Right atrium auricular region (tissue), 2 donors: Measurements from ENCODE around the gene ART1. TPM values are rescaled to one million over a fixed set of nuclear protein-coding genes. Genes with fewer than 3 reads are reported as not detected.

Experiments
- DNase-seq: peaks from one replicate; pipeline ENCODE4 v3.0.0-alpha.2; 2019; ENCODE audit warnings: low spot score
- H3K27ac ChIP-seq, 2 donors: fragments of 200-600 bp; sonication (generic); 1 replicate in 1 of 2; 2 replicates in 1 of 2; pipeline ENCODE4 v1.5.1; 2016 to 2019
- H3K27me3 ChIP-seq, 2 donors: fragments of 200-600 bp; sonication (generic); one replicate each; pipeline versions ENCODE4 v1.5.1 to v1.6.0; 2017 to 2019
- H3K36me3 ChIP-seq: fragments of 200-600 bp; sonication (generic); one replicate; pipeline ENCODE4 v1.5.1; 2016
- H3K4me1 ChIP-seq, 2 donors: fragments of 200-600 bp; sonication (generic); one replicate each; pipeline versions ENCODE4 v1.5.1 to v1.6.0; 2017 to 2019
- H3K4me3 ChIP-seq, 2 donors: fragments of 200-600 bp; sonication (generic); 1 replicate in 1 of 2; 2 replicates in 1 of 2; pipeline ENCODE4 v1.5.1; 2017 to 2019; ENCODE audit warnings: mild to moderate bottlenecking in 1 of 2, moderate library complexity in 1 of 2
- H3K9me3 ChIP-seq, 2 donors: fragments of 200-600 bp; sonication (generic); one replicate each; pipeline ENCODE4 v1.5.1; 2019
- total RNA-seq, 2 donors: library from RNA; depleted of rRNA; stranded (reverse); fragments of >200 nt; gene quantifications; one replicate each; pipeline ENCODE4 v1.1.0, GENCODE V29; 2016
- TF ChIP-seq, protein P1 (sequence below), 2 donors: fragments of 200-600 bp; sonication (generic); IDR thresholded peaks; one replicate each; pipeline ENCODE4 v1.5.1; 2019; ENCODE audit warnings: antibody characterized with exemption in 2 of 2

The ART1 gene
- total RNA-seq, 2 donors from 2014 or later, result not detected

DNA sequence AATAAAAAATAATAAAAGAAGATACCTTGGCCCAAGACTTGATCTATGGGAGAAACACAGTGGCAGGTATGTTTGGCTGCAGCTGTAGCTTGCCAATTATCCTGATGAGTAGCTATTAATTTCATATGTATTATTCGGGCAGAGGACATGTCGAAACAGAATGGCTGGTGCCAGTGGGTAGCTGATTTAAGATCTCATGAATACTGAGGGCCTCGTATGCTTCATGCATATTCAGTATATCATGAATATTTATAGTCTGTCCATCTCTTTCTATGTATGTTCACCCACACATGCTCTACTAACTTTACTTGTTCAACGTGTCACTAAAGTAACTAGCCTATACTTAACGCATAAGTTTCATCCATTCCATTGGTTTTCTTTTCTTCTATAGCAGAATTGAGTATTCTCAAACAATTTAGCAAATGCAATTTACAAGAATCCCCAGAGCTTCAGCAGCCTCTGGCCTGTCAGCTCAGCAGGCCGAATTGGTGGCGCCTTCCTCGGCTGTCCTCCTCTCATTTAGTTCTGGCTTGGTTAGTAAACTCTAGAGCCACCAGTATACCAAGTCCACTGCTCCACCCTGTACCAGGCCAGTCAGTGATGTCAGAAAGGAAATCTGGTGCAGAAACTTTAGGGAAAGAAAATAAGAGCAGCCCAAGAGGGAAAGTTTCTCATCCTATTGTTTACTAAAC is 21.0 kb upstream of the ART1 start:
- H3K36me3 ChIP-seq, result no peaks in the 10 kb centered on the region
- DNase-seq, result no peak
- no peaks in the 10 kb centered on the region for H3K4me1 ChIP-seq
- no peak overlapping the region for H3K4me3 ChIP-seq
- TF ChIP-seq, protein P1, sequence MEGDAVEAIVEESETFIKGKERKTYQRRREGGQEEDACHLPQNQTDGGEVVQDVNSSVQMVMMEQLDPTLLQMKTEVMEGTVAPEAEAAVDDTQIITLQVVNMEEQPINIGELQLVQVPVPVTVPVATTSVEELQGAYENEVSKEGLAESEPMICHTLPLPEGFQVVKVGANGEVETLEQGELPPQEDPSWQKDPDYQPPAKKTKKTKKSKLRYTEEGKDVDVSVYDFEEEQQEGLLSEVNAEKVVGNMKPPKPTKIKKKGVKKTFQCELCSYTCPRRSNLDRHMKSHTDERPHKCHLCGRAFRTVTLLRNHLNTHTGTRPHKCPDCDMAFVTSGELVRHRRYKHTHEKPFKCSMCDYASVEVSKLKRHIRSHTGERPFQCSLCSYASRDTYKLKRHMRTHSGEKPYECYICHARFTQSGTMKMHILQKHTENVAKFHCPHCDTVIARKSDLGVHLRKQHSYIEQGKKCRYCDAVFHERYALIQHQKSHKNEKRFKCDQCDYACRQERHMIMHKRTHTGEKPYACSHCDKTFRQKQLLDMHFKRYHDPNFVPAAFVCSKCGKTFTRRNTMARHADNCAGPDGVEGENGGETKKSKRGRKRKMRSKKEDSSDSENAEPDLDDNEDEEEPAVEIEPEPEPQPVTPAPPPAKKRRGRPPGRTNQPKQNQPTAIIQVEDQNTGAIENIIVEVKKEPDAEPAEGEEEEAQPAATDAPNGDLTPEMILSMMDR (IDR thresholded peaks at IDR 0.05), result no peak
- H3K27ac ChIP-seq, result no peak overlapping the region
- H3K27me3 ChIP-seq, result no peaks in the 10 kb centered on the region
- H3K9me3 ChIP-seq, result no peaks in the 10 kb centered on the region

DNA sequence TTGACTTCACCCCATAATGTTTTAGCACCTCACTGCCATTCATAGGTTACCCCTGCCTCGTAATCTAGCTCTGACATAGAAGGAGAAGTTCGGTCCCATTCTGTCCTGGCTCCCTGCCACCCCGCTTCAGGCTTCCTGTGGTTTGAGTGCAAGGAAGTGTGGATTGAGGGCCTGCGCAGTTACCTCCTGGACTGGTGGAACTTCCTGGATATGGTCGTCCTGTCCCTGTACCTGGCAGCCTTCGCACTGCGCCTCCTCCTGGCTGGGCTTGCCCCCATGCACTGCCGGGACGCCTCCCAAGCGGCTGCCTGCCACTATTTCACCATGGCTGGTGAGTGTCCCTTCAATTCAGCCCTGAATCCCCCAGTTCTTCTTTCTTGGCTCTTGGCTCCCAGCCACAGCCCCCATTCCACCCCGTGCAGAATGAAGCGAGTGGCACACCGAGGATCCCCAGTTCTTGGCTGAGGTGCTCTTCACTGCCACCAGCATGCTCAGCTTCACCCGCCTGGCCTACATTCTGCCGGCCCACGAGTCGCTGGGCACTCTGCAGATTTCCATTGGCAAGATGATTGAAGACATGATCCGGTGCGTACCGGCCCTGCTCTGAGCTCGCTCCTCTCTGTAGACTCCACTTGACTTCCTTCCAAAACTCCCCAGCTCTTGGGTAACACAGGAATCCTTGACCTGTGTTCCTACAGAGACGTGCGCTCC is 18.5 kb upstream of the ART1 start:
- no peak for DNase-seq
- H3K27ac ChIP-seq, result no peak overlapping the region
- no peak overlapping the region for H3K4me3 ChIP-seq
- H3K9me3 ChIP-seq, result no peaks in the 10 kb centered on the region
- no peaks in the 10 kb centered on the region for H3K4me1 ChIP-seq
- TF ChIP-seq, protein P1 (IDR thresholded peaks at IDR 0.05), result no peak
- no peaks in the 10 kb centered on the region for H3K36me3 ChIP-seq
- H3K27me3 ChIP-seq, result no peaks in the 10 kb centered on the region

DNA sequence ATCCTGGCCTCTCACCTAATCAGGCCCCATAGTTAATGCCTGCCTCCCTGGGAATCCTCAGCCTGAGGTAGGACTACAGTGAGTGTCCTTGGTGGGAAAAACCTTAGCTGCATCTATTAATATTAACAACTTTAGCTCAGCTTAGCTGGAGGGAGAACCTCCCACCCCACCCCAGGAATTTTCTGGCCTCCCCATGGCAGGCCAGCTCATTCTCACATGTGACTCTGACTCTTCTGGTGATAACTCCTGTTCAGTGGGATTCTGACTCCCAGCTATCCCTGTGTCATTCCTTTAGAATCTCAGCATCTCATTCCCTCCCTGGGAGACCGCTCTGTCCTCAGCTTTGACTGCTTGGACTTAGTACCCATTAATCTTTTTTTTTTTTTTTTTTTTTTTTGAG is 17.6 kb upstream of the ART1 start:
- no peak overlapping the region for H3K4me3 ChIP-seq
- H3K36me3 ChIP-seq, result no peaks in the 10 kb centered on the region
- H3K27ac ChIP-seq, result no peak overlapping the region
- TF ChIP-seq, protein P1 (IDR thresholded peaks at IDR 0.05), result no peak
- no peaks in the 10 kb centered on the region for H3K9me3 ChIP-seq
- no peak for DNase-seq
- no peaks in the 10 kb centered on the region for H3K4me1 ChIP-seq
- H3K27me3 ChIP-seq, result no peaks in the 10 kb centered on the region

DNA sequence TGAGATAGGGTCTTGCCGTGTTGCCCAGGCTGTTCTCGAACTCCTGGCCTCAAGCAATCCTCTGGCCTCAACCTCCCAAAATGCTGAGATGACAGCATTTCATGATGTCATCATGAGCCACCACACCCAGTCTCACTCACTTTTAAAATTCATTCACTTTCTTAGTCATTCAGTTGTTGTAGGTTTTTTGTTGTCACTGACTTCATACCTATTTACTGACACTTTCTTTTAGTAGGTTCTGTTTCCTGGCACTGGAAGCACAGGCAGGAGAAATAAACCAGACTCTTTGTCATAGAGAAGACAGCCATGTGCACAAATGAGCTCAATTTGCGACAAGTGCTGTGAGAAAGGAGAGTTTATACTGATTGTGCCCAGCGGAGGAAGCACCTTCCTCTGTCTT is 13.6 kb upstream of the ART1 start:
- Histone ChIP-seq H3K27me3 (no peaks in the 10 kb centered on the region), H3K4me1 (no peaks in the 10 kb centered on the region), H3K36me3 (no peaks in the 10 kb centered on the region), H3K27ac (no peak overlapping the region), H3K4me3 (no peak overlapping the region), H3K9me3 (no peaks in the 10 kb centered on the region)
- TF ChIP-seq, protein P1 (IDR thresholded peaks at IDR 0.05), result no peak
- no peak for DNase-seq

DNA sequence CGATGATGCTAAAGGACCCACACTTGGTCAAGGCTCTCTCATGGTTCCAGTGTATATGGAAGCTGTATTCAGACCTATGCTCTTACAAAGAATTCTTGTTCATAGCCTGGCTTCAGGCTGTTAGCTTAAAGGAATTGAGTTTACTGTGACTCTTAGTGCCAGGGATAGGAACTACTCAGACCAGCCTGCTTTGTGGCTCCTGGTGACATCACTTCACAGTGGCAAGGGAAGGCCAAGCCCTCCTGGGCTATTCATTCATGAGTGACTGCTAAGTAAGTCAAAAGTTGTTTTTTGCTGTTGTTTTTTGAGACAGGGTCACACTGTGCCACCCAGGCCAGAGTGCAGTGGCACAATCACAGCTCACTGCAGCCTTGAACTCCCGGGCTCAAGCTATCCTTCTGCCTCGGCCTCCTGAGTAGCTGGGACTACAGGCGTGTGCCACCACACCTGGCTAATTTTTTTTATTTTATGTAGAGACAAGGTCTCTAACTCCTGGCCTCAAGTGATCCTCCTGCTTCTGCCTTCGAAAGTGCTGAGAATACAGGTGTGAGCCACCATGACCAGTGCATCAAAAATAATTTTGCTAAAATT is 12.8 kb upstream of the ART1 start:
- no peaks in the 10 kb centered on the region for H3K36me3 ChIP-seq
- no peaks in the 10 kb centered on the region for H3K9me3 ChIP-seq
- H3K4me3 ChIP-seq, result no peak overlapping the region
- DNase-seq, result no peak
- H3K27ac ChIP-seq, result no peak overlapping the region
- TF ChIP-seq, protein P1 (IDR thresholded peaks at IDR 0.05), result no peak
- no peaks in the 10 kb centered on the region for H3K4me1 ChIP-seq
- no peaks in the 10 kb centered on the region for H3K27me3 ChIP-seq
